HG03280 (cell line): ENCODE measurements around the gene GGTLC2.

Experiments
- ATAC-seq: cut with Tn5 transposase; IDR thresholded peaks from one replicate; pipeline ENCODE4 v1.9.1; 2021; ENCODE audit warnings: mild to moderate bottlenecking, moderate library complexity; ENCODE audit not compliant: unreplicated experiment

Gene GGTLC2

DNA sequence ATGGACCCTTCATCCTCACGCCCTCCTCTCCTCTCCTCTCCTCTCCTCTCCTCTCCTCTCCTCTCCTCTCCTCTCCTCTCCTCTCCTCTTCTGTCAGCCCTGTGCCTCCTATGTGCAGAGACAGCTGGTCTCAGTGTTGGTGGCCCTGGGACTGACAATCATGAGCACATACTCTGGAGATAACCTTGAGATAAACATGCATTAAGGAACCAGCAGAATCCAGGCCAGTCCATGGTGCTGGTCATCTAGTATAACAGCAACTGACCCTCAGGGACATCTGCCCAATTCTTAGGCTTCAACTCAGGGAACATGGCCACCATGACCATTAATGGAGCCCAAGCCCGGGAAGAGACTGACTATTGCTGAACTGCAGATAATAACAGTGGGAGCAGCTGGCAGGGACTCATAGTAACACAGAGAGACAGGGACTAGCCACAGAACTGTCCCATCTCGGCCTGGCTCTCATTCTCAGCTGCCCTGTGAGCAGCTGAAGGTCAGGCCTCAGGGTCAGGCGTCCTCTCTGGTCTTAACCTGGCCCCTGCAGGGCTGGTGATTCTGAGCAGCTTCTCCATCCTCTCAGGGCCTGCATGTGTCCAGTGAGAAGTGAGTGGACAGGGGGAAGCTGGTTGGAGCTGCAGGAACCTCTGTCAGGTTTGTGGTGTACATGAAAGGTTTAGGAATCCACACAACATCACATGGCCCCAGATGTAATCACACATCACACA lies 45.4 kb downstream of the GGTLC2 start:
- no peak for ATAC-seq

DNA sequence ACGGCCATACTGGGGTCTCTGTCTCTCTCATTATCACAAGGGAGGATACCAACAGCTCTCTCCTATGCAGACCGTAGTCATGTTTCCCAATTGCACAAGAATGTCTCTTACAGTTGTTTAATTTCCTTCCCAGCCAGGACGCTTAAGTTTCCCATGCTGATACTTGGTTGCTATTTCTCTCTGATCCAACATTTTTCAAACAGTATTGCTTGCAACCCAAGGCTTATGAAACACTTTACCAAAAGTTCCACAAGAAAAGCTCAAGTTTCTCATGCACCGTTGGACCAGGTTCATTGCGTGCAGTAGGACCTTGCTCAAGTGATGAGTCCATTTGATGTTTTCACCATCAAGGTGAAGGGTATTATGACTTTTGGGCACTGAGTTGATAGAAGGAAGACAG lies 46.6 kb downstream of the GGTLC2 start:
- no peak for ATAC-seq

DNA sequence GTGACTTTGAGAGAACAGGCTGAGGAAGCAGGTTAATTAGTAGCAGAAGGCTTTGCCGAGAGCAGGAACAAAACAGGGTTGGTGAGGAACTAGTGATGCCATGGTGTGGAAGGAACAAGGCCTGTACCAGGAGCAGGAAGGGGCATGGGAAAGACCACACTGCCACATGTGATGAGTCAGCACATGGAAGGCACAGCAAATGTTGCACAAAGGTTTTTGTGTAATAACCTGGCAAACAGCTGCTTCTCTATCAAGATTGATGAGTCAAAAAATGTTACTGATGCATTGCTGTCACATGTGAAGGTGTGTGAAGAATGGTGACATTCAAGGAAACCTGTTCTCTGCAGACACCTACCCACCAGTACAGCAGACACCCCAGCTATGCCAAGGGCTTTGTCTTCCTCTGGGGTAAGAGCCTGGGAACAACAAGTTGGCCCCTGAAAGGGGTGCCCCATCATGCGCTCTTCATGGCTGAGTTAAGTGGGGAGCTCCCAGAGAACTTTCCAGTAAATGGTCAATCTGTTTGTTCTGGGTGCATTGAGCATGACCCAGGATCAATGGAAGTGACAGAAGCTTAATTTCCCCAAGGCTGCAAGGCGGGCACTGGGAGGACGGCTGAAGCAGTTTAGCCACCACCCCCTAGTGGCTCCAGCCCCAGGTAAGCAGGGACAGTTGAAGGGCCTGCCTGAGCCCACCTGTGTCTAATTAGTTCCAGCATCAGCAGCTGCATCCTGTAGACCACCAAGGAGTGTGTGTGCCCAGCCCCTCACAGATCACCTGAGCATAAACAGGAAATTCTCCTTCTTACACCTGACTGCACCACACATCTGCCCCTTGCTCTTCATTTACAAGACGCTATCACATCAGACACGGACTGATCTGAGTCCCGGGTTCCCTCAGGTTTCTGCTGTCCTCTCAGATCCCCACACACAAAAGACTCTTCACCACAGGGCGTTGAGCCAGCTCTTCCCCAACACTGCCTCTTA lies 47.6 kb downstream of the GGTLC2 start:
- ATAC-seq = no peak

DNA sequence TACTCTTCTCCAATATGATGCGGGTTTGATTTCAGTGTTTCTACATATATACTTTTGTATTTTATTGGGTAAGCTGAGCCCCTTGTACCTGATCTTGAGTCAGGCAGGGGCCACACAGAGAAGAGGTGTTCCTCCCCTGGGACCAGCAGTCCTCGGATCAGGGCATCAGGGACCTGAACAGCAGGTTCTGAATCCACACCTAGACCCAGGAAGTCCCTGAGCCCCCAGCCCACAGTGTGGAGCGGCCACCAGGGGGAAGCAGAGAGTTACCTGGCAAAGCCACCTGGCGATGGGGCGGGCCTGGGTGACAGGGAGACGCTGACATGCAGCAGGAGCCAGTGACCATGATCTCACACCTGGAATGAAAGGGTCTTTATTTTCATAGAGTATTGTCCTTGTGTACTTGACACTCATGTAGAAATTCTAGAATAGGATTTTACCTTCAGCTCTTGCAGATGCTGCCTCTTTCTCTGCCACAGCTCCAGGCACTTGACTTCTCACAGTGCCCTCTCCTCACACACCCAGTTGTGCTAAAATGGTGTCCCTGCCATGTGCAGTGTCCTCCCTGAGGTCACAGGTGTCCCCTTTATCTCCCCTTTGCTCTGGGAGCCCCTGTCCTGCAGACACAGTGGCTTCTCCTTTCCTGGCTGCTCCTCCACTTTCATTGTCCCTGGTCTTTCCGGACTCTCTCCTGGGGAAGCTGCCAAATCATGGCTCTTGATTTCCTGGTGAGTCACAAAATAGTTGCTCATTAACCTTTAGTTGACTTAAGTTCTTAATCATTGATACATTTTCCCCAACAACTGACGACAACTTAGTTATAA lies 48.5 kb downstream of the GGTLC2 start:
- no peak for ATAC-seq

DNA sequence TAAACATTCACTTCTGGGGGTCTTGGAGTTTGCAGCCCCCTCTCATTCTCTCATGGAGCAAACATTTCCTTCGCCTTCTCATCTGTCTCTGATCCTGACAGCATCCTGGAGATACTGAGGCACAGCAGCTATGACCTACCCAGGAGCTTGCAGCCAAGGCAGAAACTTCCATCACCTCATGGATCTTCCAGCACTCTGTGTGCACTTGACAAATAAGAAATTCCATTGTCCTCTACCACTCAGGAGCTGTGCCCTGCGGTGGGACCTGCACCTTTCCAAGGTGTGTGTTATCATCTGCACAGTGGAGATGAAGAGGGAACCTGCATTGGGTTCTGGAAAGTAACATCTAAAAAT lies 49.1 kb downstream of the GGTLC2 start:
- no peak for ATAC-seq

DNA sequence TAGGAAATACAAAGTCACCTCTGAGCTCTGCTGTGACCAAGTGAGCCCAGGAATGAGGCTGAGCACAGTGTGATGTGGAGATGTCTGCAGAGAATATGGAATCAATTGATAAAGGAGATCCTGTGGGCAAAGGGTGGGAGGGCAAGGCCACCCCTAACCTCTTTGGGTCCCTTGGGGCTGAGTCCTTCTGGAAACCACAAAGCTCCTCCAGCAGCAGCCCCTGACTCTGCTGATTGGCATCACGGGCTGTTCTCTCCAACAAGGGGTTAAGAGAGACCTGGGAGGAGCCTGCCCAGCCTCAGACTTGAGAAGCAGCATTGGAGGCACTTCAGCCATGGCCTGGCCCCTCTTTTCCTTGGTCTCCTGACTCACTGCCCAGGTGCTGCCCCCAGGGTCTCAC lies 49.7 kb downstream of the GGTLC2 start:
- ATAC-seq = no peak

DNA sequence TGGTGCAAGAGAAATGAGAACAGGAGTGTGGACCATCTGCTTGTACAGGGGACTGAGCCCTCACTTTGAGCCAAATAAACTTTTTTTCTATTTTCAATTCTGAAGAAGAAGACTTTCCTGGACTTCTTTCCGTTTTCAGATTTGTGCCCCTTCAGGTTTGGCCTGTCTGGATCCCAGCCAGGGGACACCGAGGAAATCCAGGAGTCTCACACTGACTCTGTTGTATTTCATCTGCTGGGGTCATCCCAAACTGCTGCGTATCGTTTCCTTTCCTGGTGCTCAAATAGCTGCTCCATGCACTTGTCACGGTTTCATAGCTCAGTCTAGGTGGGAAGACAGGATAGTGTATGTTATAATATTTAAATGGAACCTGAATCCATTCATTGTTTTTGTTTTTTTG lies 51.7 kb downstream of the GGTLC2 start:
- no peak for ATAC-seq
